GM12878 (cell line): ENCODE results near the gene YY1. TPM values are rescaled to one million over a fixed set of nuclear protein-coding genes. Genes with fewer than 3 reads are reported as not detected.

Experiments used
- ATAC-seq: fragments of 200-7000 bp; cut with Tn5 transposase; 3 replicates; pipeline ENCODE4 v1.9.1; 2020; ENCODE audit warnings: mild to moderate bottlenecking, moderate library complexity
- BruUV-seq: library from RNA; stranded (reverse); fragments of 400-500 nt; replicated peaks from 2 replicates; lab custom pipeline; 2021; lab: Mats Ljungman, UMichigan
- CTCF ChIA-PET: fragments of 300-600 bp; sonication (Branson Sonifier 250); formaldehyde crosslinking; extraction: SDS; loops from one replicate; lab custom pipeline; 2021; ENCODE audit warnings: inconsistent platforms; lab: Yijun Ruan, JAX
- POLR2A ChIA-PET: fragments of 350-600 bp; formaldehyde crosslinking; extraction: SDS; loops from one replicate; lab custom pipeline; 2021; ENCODE audit warnings: inconsistent platforms; lab: Charles Lee
- RAD21 ChIA-PET: fragments of 300-600 bp; sonication (Branson Sonifier 250); formaldehyde crosslinking; loops from one replicate; lab custom pipeline; 2023; ENCODE audit warnings: antibody characterized with exemption; ENCODE audit not compliant: unreplicated experiment; lab: Charles Lee
- SMC1A ChIA-PET: fragments of 300-600 bp; sonication (Branson Sonifier 250); formaldehyde crosslinking; loops from one replicate; lab custom pipeline; 2023; ENCODE audit not compliant: unreplicated experiment, uncharacterized antibody; lab: Charles Lee
- DNase-seq: peaks from one replicate; pipeline ENCODE4 v3.0.0-alpha.2; 2011; ENCODE audit warnings: low read depth, low spot score
- FAIRE-seq: peaks from 3 replicates; lab custom pipeline; 2011; peaks lifted over from hg19 to GRCh38; lab: Jason Lieb, UNC
- H2AFZ ChIP-seq: 2 replicates; pipeline ENCODE4 v1.6.0; 2011; ENCODE audit warnings: low read depth, low read length, control low read depth; ENCODE audit not compliant: control insufficient read depth
- H3K27ac ChIP-seq: 2 replicates; pipeline ENCODE4 v1.5.1; 2011; ENCODE audit warnings: control low read depth; ENCODE audit not compliant: control insufficient read depth, insufficient read depth
- H3K27me3 ChIP-seq, 2 experiments: replicated peaks in 1 of 2; 2 replicates each; pipeline versions ENCODE4 v1.6.0 to v1.6.1; 2011; ENCODE audit warnings: low read length in 1 of 2; ENCODE audit not compliant: control insufficient read depth in 2 of 2, insufficient read depth in 2 of 2
- H3K36me3 ChIP-seq, 2 experiments: 2 replicates each; pipeline ENCODE4 v1.5.1; 2011; ENCODE audit warnings: low read length in 1 of 2; ENCODE audit not compliant: control insufficient read depth in 2 of 2, insufficient read depth in 2 of 2
- H3K4me1 ChIP-seq: 2 replicates; pipeline ENCODE4 v1.6.1; 2011; ENCODE audit warnings: mild to moderate bottlenecking, low read length, moderate library complexity, mixed read lengths; ENCODE audit not compliant: control insufficient read depth, insufficient read depth
- H3K4me2 ChIP-seq: 2 replicates; pipeline ENCODE4 v1.6.0; 2011; ENCODE audit warnings: control low read depth; ENCODE audit not compliant: control insufficient read depth, insufficient read depth
- H3K4me3 ChIP-seq: fragments of 200-600 bp; sonication (generic); 2 replicates; pipeline ENCODE4 v1.5.1; 2016
- H3K79me2 ChIP-seq: 2 replicates; pipeline ENCODE4 v1.6.0; 2011; ENCODE audit warnings: low read length; ENCODE audit not compliant: control insufficient read depth, insufficient read depth
- H3K9ac ChIP-seq: 2 replicates; pipeline ENCODE4 v1.8.0; 2011; ENCODE audit warnings: low read length, control low read depth, mixed read lengths; ENCODE audit not compliant: control insufficient read depth, insufficient read depth
- H3K9me3 ChIP-seq: replicated peaks from 3 replicates; pipeline ENCODE4 v1.5.1; 2011; ENCODE audit warnings: mild to moderate bottlenecking, low read length; ENCODE audit not compliant: control insufficient read depth, insufficient read depth
- H4K20me1 ChIP-seq: 2 replicates; pipeline ENCODE4 v1.6.0; 2011; ENCODE audit not compliant: control insufficient read depth, insufficient read depth
- MYC ChIP-seq: IDR thresholded peaks from 2 replicates; pipeline ENCODE4 v1.6.1; 2011; ENCODE audit warnings: mild to moderate bottlenecking, low read length, moderate library complexity, inconsistent platforms; ENCODE audit not compliant: insufficient read depth, insufficient replicate concordance, insufficient read length, severe bottlenecking
- SIN3A ChIP-seq: IDR thresholded peaks from 2 replicates; pipeline ENCODE4 v1.6.1; 2012; ENCODE audit warnings: low read depth, low read length, improper control_type of control experiment
- ZNF622 ChIP-seq: fragments of 450-650 bp; IDR thresholded peaks from 2 replicates; pipeline ENCODE4 v1.6.1; 2017; ENCODE audit warnings: mild to moderate bottlenecking, inconsistent platforms
- WGBS: methylation state at CpG from one replicate; pipeline ENCODE4 v1.1.6; 2016; ENCODE audit warnings: low lambda C conversion rate; ENCODE audit not compliant: insufficient replicate concordance, insufficient coverage; ENCODE audit errors: missing lambda C conversion rate; 5-methylcytosine and 5-hydroxymethylcytosine counted together
- in situ Hi-C: fragments of 300-500 bp; cut with MboI; formaldehyde crosslinking; loops from 9 replicates; pipeline ENCODE4 v1.14.3; 2018; ENCODE audit warnings: mixed read lengths
- intact Hi-C: fragments of 100-400 bp; cut with micrococcal nuclease; formaldehyde crosslinking; loops from one replicate; pipeline ENCODE4 v1.14.2; 2022; ENCODE audit not compliant: unreplicated experiment
- polyA plus RNA-seq, 11 experiments: library from polyadenylated mRNA; depleted of rRNA in 4 of 11; unstranded in 6 of 11; stranded (reverse) in 5 of 11; fragments of >200 nt; fragmentation: Nextera tagmentation in 4 of 11; fragmentation: Illumina TruSeq in 1 of 11; extraction: Ambion mirVana in 4 of 11; extraction: Trizol in 1 of 11; gene quantifications; 1 replicate in 1 of 11; 2 replicates in 10 of 11; pipeline versions ENCODE4 v1.2.1 to v1.2.3, GENCODE V29; 2011 to 2016; ENCODE audit warnings: inconsistent platforms in 2 of 11, missing spikeins in 2 of 11, low read depth in 1 of 11
- total RNA-seq, 4 experiments: library from RNA; depleted of rRNA in 3 of 4; stranded (reverse); fragments of >200 nt in 3 of 4; fragmentation: Illumina TruSeq in 1 of 4; extraction: Trizol in 1 of 4; gene quantifications; 2 replicates each; pipeline versions ENCODE4 v1.2.1 to v1.2.3, GENCODE V29; 2013 to 2021
- TF ChIP-seq, protein P1 (sequence below): IDR thresholded peaks from 2 replicates; pipeline ENCODE4 v1.6.1; 2011; ENCODE audit warnings: borderline replicate concordance, low read depth, mild to moderate bottlenecking, moderate library complexity, low read length; ENCODE audit not compliant: insufficient read depth, poor library complexity, severe bottlenecking
- TF ChIP-seq, protein P2 (sequence below): IDR thresholded peaks from 2 replicates; pipeline ENCODE4 v1.6.1; 2011; ENCODE audit warnings: mild to moderate bottlenecking, low read depth, low read length, moderate library complexity; ENCODE audit not compliant: insufficient replicate concordance

YY1 gene
- total and polyA plus RNA-seq, 10 of the 15 experiments (the other 5 are each of a cell fraction or from before 2014, with no cell fraction given), result 23.7 to 74.0 (median 39.9) TPM

DNA sequence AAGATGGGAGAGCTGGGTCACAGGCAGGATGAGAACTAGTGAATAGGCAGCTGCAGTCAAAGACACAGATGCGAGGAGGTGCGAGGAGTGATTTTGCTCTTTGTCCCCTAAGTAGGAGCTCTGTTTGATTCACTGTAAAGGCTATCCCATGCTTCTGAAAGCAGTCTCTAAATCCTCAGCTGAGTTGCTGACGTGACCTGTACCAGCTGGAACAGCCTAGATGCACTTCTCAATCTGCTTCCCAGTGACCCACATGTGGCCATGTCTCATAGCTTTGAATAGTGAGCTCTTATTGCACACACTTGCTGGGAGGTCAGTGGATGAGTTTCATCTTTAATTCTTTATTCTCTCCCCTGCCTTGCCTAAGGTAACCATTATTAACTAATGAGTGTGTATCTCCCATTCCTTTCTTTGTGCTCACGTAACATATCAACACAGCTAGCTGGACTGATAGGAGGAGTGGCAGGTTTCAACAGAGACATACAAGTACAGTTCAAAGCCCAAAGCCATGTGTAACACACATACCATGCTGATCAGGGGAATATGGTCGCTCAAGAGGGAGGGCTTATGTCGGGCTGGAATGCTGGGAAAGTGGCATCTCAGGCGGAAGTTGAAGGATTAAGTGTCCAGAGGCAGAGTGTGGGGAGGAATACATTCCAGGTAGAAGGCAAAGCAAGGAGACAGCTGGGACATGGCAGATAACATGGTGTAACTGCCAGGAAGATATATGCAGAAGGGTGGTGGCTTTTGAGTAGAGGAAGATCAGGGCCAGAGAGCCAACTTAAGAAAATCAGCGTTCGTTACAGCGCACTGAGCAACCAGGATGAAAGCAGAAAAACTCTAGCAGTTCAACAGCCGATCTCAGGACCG is 15.4 kb upstream of the YY1 start:
- no peaks in the 10 kb centered on the region for H3K36me3 ChIP-seq
- no peak for FAIRE-seq

More for the DNA sequence above, 15.4 kb upstream of the YY1 start:
- ATAC-seq, result no peak
- H3K4me1 ChIP-seq, result peaks cover 25% of the 10 kb centered on the region
- TF ChIP-seq ZNF622, result no peak
- TF ChIP-seq SIN3A, result no peak
- TF ChIP-seq MYC, result no peak
- TF ChIP-seq, protein P1, sequence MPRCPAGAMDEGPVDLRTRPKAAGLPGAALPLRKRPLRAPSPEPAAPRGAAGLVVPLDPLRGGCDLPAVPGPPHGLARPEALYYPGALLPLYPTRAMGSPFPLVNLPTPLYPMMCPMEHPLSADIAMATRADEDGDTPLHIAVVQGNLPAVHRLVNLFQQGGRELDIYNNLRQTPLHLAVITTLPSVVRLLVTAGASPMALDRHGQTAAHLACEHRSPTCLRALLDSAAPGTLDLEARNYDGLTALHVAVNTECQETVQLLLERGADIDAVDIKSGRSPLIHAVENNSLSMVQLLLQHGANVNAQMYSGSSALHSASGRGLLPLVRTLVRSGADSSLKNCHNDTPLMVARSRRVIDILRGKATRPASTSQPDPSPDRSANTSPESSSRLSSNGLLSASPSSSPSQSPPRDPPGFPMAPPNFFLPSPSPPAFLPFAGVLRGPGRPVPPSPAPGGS, result peak; percentile 64
- TF ChIP-seq, protein P2, sequence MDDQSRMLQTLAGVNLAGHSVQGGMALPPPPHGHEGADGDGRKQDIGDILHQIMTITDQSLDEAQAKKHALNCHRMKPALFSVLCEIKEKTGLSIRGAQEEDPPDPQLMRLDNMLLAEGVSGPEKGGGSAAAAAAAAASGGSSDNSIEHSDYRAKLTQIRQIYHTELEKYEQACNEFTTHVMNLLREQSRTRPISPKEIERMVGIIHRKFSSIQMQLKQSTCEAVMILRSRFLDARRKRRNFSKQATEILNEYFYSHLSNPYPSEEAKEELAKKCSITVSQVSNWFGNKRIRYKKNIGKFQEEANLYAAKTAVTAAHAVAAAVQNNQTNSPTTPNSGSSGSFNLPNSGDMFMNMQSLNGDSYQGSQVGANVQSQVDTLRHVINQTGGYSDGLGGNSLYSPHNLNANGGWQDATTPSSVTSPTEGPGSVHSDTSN, result peak; percentile 9
- TF ChIP-seq, all 136 proteins: peak for 2
- no peak overlapping the region for H3K4me3 ChIP-seq
- ChIA-PET CTCF (interaction anchor here (0.8 to 5.2 kb wide), 7 partner anchors 12 to 240 kb away, joined by 3 to 39 read pairs (median 4); no protein-coding TSS in a partner anchor), SMC1A (interaction anchor here (1.0 to 5.8 kb wide), 5 partner anchors 11 to 20 kb away, joined by 3 to 83 read pairs (median 6); no protein-coding TSS in a partner anchor), POLR2A (interaction anchor here (0.6 to 2.8 kb wide), 6 partner anchors 9 to 266 kb away, joined by 3 to 37 read pairs (median 7); no protein-coding TSS in a partner anchor), RAD21 (interaction anchor here (1.0 to 1.4 kb wide), 3 partner anchors 9 to 152 kb away, joined by 3 to 10 read pairs (median 5); no protein-coding TSS in a partner anchor)
- H3K4me2 ChIP-seq, result peak overlapping the region; percentile 54
- no peak overlapping the region for H2AFZ ChIP-seq
- in situ Hi-C loops (no loop called here), intact Hi-C loops (loop anchor here (1.0 kb wide), 1 partner anchor 33 kb away; no protein-coding TSS in a partner anchor)
- no peaks in the 10 kb centered on the region for H3K27me3 ChIP-seq
- BruUV-seq, result no TSS peak
- no peak for DNase-seq
- no peaks in the 10 kb centered on the region for H4K20me1 ChIP-seq
- H3K27ac ChIP-seq, result peak overlapping the region; percentile 93
- H3K79me2 ChIP-seq, result peaks cover 27% of the 10 kb centered on the region
- peak overlapping the region; percentile 4; the same call in 1 of the 2 replicates for H3K9ac ChIP-seq
- 97% methylated on average over 12 of the region's 12 CpGs for WGBS
- no peaks in the 10 kb centered on the region for H3K9me3 ChIP-seq
